IPS DF 4.7 (cell line): ENCODE measurements around the gene SFXN1.

Experiments
- DNase-seq: peaks from one replicate; pipeline ENCODE4 v3.0.0-alpha.2; 2013; ENCODE audit warnings: low spot score; ENCODE audit errors: extremely low read depth

SFXN1 gene

GRCh38 chr5:175572886-175573285, 94.5 kb downstream of the SFXN1 start:
- no peak for DNase-seq

- no peak for DNase-seq
Observed at GRCh38 chr5:175573493-175574269, 95.3 kb downstream of the SFXN1 start.

GRCh38 chr5:175575301-175575700, 96.9 kb downstream of the SFXN1 start:
- DNase-seq, result no peak

- DNase-seq, result no peak
Observed at GRCh38 chr5:175576096-175576495, 97.7 kb downstream of the SFXN1 start.

- DNase-seq, result no peak
Observed at GRCh38 chr5:175576591-175576990, 98.2 kb downstream of the SFXN1 start.
